Activated gamma-delta T cell treated with Interleukin-2 at 50 U/mL for 16 hours (primary cell): ENCODE data around the gene ST8SIA4.

Source experiments
- DNase-seq: peaks from one replicate; pipeline ENCODE4 v3.0.0-alpha.2; 2020

Gene ST8SIA4

DNA sequence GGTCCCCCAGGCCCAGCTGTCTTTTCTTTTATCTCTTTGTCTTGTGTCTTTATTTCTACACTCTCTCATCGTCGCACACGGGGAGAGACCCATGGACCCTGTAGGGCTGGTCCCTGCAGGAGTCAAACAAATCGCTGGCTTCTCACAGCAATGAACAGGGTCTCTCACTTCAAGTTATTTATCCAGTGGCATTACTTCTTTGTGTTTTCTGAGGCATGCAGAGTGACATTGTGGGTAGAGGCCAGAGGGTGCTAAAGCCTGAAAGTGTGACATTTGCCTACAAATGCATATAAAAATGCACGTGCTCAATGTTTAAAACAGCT is 127.6 kb downstream of the ST8SIA4 start:
- no peak for DNase-seq

DNA sequence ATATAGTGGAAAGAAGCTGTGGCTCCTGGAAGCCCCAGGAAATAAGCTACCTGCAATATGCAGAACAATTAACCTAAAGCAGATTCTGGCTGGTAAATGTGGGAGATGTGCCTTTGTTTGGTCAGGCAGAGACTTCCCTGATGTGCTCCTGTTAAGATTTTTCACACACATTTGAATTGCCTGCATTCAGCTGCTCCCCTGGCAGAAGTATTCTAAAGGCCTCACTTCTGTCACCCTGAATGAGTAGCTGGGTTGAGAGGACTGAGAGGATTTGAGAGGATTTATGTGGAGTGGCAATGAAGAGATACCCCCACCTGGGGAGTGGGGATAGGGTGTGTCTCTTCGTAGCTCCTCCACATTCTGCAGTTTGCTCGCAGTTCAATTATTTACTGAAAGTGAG is 130.5 kb downstream of the ST8SIA4 start:
- no peak for DNase-seq

DNA sequence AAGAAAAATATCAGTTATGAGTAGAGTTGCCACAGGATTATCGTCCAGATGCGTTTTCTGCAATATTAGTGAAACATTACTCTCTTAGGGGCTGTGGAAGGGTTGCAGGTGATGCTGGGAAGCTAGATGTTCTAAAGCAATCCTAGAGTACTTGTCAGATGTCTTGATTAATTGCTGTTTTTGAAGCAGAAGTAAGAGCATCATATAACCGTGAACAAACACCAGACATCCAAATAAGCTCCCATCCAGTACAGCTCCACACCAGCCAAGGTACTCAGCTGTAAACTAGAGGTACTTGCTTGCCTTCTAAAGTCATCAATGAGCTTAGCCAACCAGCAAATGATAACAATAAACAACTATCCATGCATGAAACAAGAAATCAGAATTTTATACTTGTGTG is 131.1 kb downstream of the ST8SIA4 start:
- DNase-seq = no peak

DNA sequence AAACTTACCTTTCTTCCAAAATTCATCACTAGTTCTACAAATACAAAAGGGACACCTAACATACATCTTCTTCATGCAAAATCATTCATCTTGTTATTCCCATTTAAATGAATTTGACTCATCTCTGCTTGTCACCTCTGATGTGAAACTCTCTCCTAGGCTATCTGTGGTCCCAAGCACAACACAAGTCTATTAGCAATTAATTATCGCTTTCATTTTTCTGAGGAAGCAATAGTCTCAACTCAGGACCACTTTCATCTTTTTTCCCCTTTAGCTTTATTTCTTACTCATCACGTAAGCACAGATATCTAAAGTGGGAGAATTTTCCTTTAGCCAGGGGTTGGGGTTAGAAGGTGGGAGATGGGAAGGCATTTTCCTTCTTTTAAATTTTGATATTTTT is 131.9 kb downstream of the ST8SIA4 start:
- DNase-seq = no peak

DNA sequence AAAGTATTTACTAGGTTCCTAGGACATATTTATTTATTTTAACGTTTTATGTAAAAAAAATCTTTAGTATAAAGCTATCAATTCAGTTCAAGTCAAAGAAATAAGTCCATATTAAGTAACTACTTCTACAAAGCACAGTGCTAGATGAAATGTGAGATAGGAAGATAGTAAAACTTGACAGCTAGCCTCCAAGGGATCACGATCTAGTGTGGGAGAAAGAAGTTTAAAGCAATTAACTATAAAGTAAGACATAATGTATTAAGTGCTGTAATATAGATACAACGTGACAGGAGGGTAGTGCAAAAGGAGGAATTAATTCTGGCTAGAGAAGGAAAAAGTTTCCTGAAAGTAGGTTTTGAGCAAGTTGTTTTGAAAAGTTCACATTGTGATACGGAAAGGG is 134.9 kb downstream of the ST8SIA4 start:
- DNase-seq = no peak

DNA sequence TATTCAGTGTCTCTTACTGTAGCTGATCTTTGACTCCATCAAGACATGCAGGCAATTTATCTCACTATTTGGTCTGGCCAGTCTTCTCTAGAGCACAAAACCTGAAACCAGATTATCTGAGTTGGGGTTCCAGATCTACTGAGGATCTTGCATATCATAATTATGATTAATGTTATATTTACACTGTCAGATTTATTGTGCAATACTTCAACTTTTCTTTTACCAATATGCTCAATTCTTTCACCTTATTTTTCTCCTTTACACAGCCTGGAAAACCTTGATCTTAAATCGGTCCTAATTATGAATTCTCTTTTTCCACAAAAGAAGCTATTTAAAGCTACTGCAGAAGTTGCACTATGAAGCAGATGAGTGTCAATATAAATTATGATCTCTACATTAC is 140.1 kb downstream of the ST8SIA4 start:
- DNase-seq = no peak

DNA sequence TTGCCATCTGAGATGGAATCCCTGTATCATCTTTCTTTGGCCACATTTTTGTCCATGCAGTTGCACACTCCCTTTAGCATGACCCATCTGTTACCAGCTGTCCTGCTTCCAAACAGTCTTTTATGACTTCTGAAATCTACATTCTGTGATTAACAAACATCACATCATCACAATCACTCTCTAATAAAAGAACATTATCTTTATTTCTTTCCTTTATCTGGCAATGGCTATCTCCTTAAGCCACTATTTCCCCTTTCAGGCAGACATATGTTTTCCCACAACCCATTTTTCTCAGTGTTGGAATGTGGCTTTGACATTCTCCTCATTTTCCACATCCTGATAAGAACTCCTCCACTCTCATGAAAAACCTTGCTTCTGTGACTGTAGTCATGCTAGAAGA is 141.0 kb downstream of the ST8SIA4 start:
- no peak for DNase-seq

DNA sequence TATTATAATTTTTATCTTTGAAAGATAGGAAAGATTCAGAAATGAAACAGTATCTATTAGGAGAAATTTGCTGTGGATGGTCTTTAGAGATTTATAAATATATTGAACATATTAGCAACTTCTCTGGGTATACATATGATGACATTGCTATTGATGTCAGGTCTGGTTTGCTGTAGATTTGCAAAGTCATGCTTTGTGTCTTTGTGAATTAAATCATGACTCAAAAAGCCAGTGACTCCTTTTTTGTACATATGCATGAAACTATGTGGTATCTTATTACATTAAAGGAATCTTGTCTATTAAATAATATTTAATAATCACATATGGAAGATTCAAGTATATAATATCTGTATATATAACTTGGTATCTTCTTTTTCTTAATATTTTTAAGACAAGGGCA is 141.9 kb downstream of the ST8SIA4 start:
- DNase-seq = no peak

DNA sequence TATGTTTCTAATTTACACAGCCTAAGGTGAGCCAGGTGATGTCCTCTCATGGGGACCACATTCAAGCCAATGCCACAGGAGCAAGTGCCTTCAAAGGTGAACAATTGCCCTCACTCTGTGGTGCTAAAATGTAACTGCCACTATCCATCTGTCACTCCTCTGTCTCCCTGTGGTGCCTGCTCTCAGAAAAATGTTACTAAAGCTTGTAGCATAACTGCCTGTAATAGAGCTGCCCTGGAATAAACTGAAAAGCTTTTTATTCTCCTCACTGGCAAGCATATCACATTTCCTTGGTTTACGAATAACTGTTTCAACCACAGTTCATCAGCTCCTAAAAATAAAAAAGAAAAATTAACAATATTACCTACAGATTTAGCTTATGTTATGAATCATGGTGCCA is 142.4 kb downstream of the ST8SIA4 start:
- no peak for DNase-seq

DNA sequence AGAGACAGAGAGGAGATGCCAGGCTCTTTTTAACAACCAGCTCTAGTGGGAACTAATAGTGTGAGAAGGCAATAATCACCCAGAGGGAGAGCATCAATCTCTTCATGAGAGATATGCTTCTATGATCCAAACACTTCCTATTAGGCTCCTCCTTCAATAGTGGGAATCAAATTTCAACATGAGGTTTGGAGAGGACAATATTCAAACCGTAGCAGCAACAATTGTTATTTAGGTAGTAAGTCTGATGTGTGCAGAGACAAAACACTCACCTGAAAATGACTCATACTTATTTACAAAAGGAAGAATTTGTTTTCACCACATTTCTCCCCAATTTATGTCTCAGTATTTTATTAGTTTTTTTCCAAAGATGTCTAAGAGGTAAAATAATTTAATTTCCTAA is 144.3 kb downstream of the ST8SIA4 start:
- no peak for DNase-seq

DNA sequence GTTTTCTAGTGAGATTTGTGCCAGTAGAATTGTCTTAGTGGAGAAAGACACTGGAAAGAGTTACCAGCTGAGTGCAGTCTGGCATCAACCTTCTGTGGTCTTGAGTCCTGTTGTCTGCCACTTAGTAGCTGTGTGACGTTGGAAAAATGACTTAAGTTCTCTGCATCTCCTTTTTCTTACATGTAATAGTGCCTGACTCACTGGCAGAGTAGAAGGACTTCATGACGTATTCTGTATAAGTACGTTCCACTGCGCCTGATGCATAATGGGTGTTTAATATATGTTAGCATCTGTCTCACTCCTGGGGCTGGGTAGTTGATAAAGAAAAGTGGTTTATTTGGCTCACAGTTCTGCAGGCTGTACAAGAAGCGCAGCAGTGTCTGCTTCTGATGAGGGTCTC is 144.8 kb downstream of the ST8SIA4 start:
- no peak for DNase-seq

DNA sequence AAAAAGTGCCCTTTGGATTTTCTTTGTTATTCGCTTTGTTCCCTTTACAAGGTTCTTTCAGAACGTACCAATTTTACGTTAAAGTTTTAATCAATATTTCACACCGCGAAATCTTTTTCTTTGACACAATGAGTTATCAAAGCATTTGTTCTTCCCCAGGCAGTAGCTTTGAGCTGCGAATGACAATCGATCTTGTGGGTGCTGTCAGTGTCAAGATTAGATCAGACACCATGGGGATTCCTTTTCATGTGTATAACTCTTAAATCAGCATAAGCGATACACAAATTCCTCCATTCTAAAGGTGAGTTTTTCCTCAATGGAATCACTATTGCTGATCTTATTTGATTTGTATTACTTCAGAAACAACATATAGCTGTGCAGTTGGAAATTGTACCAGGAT is 145.5 kb downstream of the ST8SIA4 start:
- DNase-seq = no peak
